ENCODE data around the gene F2. TPM values are rescaled to one million over a fixed set of nuclear protein-coding genes. Genes with fewer than 3 reads are reported as not detected.

F2 gene
- total and polyA plus RNA-seq, 12 donors, result 0.50 to 0.61 TPM; not detected in 10

- intact Hi-C loops (cut with DNase I), result no loop called here
- WGBS, 4 donors, result 94 to 100% (median 96%) methylated on average over 4 of the region's 4 CpGs
- Histone ChIP-seq H3K9me3 (replicated peaks in 1 of 3) (no peaks in the 10 kb centered on the region), H3K4me3 (no peak overlapping the region), H3K27me3 (no peaks in the 10 kb centered on the region), H3K27ac (no peak overlapping the region), H3K36me3 (replicated peaks in 1 of 2) (peaks cover 0 to 97% of the 10 kb centered on the region in 2 donors), H3K4me1 (replicated peaks in 1 of 2) (no peaks in the 10 kb centered on the region)
- DNase-seq, result no peak
- TF ChIP-seq CTCF (IDR thresholded peaks at IDR 0.05) (no peak), POLR2A (IDR thresholded peaks at IDR 0.05) (no peak)
Measured at GRCh38 chr11:46761807-46762206, 42.8 kb downstream of the F2 start.

GRCh38 chr11:46762248-46762647, 43.2 kb downstream of the F2 start:
- Histone ChIP-seq H3K36me3 (replicated peaks in 1 of 2) (peaks cover 0 to 97% of the 10 kb centered on the region in 2 donors), H3K4me3 (no peak overlapping the region), H3K27me3 (no peaks in the 10 kb centered on the region), H3K27ac (no peak overlapping the region), H3K4me1 (replicated peaks in 1 of 2) (no peaks in the 10 kb centered on the region), H3K9me3 (replicated peaks in 1 of 3) (no peaks in the 10 kb centered on the region)
- TF ChIP-seq POLR2A (IDR thresholded peaks at IDR 0.05) (no peak), CTCF (IDR thresholded peaks at IDR 0.05) (no peak)
- intact Hi-C loops (cut with DNase I), result no loop called here
- DNase-seq, result no peak

- no peak overlapping the region for H3K4me3 ChIP-seq
- H3K9me3 ChIP-seq (replicated peaks in 1 of 3), result no peaks in the 10 kb centered on the region
- H3K27me3 ChIP-seq, result no peaks in the 10 kb centered on the region
- no peak for TF ChIP-seq CTCF (IDR thresholded peaks at IDR 0.05)
- WGBS, 4 donors, result 92 to 97% (median 96%) methylated on average over 2 of the region's 2 CpGs
- intact Hi-C loops (cut with DNase I), result no loop called here
- H3K27ac ChIP-seq, result no peak overlapping the region
- H3K4me1 ChIP-seq (replicated peaks in 1 of 2), result no peaks in the 10 kb centered on the region
- no peak for DNase-seq
- H3K36me3 ChIP-seq (replicated peaks in 1 of 2), result peaks cover 0 to 95% of the 10 kb centered on the region in 2 donors
Measured at GRCh38 chr11:46766656-46767055, 47.6 kb downstream of the F2 start.

GRCh38 chr11:46769636-46770221, 50.7 kb downstream of the F2 start:
- 84 to 91% (median 90%) methylated on average over 4 of the region's 4 CpGs for WGBS, 4 donors
- intact Hi-C loops (cut with DNase I), result no loop called here

More at GRCh38 chr11:46769636-46770221, 50.7 kb downstream of the F2 start:
- H3K4me3 ChIP-seq, result no peak overlapping the region
- DNase-seq, result no peak
- no peaks in the 10 kb centered on the region for H3K27me3 ChIP-seq
- TF ChIP-seq CTCF (IDR thresholded peaks at IDR 0.05) (no peak), POLR2A (IDR thresholded peaks at IDR 0.05) (no peak)
- H3K36me3 ChIP-seq (replicated peaks in 1 of 2), result peaks cover 0 to 75% of the 10 kb centered on the region in 2 donors
- no peaks in the 10 kb centered on the region for H3K9me3 ChIP-seq (replicated peaks in 1 of 3)
- H3K4me1 ChIP-seq (replicated peaks in 1 of 2), result no peaks in the 10 kb centered on the region
- H3K27ac ChIP-seq, result no peak overlapping the region

Measured in adrenal gland (tissue), 12 donors.